B cell (primary cell): Measurements from ENCODE around the gene ACOD1. TPM values are rescaled to one million over a fixed set of nuclear protein-coding genes. Genes with fewer than 3 reads are reported as not detected.

Experiments
- ATAC-seq: fragments of 200-7000 bp; cut with Tn5 transposase; one replicate; pipeline ENCODE4 v1.10.0; 2021; ENCODE audit warnings: low read depth, mild to moderate bottlenecking, moderate number of reproducible peaks, moderate library complexity
- CTCF ChIA-PET: fragments of 350-600 bp; sonication (Branson Sonifier 250); formaldehyde crosslinking; loops from one replicate; lab custom pipeline; 2021; ENCODE audit warnings: antibody characterized with exemption, inconsistent platforms; lab: Charles Lee
- POLR2A ChIA-PET: fragments of 350-600 bp; sonication (Branson Sonifier 250); formaldehyde crosslinking; loops from one replicate; lab custom pipeline; 2021; ENCODE audit warnings: antibody characterized with exemption; lab: Charles Lee
- DNase-seq: peaks from one replicate; pipeline ENCODE4 v3.0.0; 2013
- H2AFZ ChIP-seq: 2 replicates; pipeline ENCODE4 v1.6.1; 2012; ENCODE audit warnings: mild to moderate bottlenecking, low read depth, low read length; ENCODE audit not compliant: insufficient read depth, poor library complexity, severe bottlenecking
- H3K27ac ChIP-seq, 2 donors: 1 replicate in 1 of 2; 2 replicates in 1 of 2; pipeline ENCODE4 v1.5.1; 2012 to 2013; ENCODE audit warnings: low read length in 2 of 2, mild to moderate bottlenecking in 2 of 2, moderate library complexity in 1 of 2
- H3K27me3 ChIP-seq, 4 experiments: fragments of 200-600 bp in 1 of 4; sonication (generic) in 1 of 4; replicated peaks in 1 of 4; 1 replicate in 2 of 4; 2 replicates in 2 of 4; pipeline versions ENCODE4 v1.6.1 to v1.7.0; 2013 to 2016; ENCODE audit warnings: low read length in 3 of 4, mild to moderate bottlenecking in 2 of 4, mixed read lengths in 1 of 4, moderate library complexity in 1 of 4; ENCODE audit not compliant: insufficient read depth in 4 of 4, control insufficient read depth in 3 of 4; ENCODE audit errors: control extremely low read depth in 1 of 4
- H3K36me3 ChIP-seq, 2 experiments: replicated peaks in 1 of 2; 1 replicate in 1 of 2; 2 replicates in 1 of 2; pipeline versions ENCODE4 v1.6.1 to v1.7.1; 2013; ENCODE audit warnings: low read length in 1 of 2; ENCODE audit not compliant: insufficient read depth in 2 of 2, control insufficient read depth in 1 of 2; ENCODE audit errors: control extremely low read depth in 1 of 2, extremely low read depth in 1 of 2
- H3K4me1 ChIP-seq, 2 donors: fragments of 200-600 bp in 1 of 2; sonication (generic) in 1 of 2; 1 replicate in 1 of 2; 2 replicates in 1 of 2; pipeline versions ENCODE4 v1.5.1 to v1.6.1; 2013 to 2017; ENCODE audit warnings: low read length in 2 of 2; ENCODE audit not compliant: control insufficient read depth in 2 of 2, insufficient read depth in 2 of 2
- H3K4me2 ChIP-seq: replicated peaks from 2 replicates; pipeline ENCODE3; 2012; ENCODE audit warnings: mild to moderate bottlenecking, low read depth, low read length; ENCODE audit not compliant: poor library complexity, severe bottlenecking
- H3K4me3 ChIP-seq, 5 experiments: fragments of 200-600 bp in 1 of 5; sonication (generic) in 1 of 5; 1 replicate in 3 of 5; 2 replicates in 2 of 5; pipeline versions ENCODE4 v1.5.1 to v1.7.0; 2011 to 2016; ENCODE audit warnings: low read length in 4 of 5, mild to moderate bottlenecking in 4 of 5, low read depth in 2 of 5, control low read depth in 1 of 5, moderate library complexity in 1 of 5; ENCODE audit not compliant: insufficient read depth in 1 of 5; ENCODE audit errors: control extremely low read depth in 1 of 5, extremely low read depth in 1 of 5
- H3K79me2 ChIP-seq: fragments of 200-600 bp; sonication (generic); one replicate; pipeline ENCODE4 v1.6.0; 2016; ENCODE audit warnings: low read length; ENCODE audit not compliant: control insufficient read depth, insufficient read depth
- H3K9ac ChIP-seq: fragments of 200-600 bp; sonication (generic); 2 replicates; pipeline ENCODE4 v1.6.1; 2017; ENCODE audit warnings: mild to moderate bottlenecking, low read length, moderate library complexity
- H3K9me3 ChIP-seq, 3 donors: one replicate each; pipeline versions ENCODE4 v1.6.1 to v1.7.1; 2013; ENCODE audit warnings: low read length in 2 of 3; ENCODE audit not compliant: control insufficient read depth in 2 of 3, insufficient read depth in 1 of 3; ENCODE audit errors: control extremely low read depth in 1 of 3
- H4K20me1 ChIP-seq: 2 replicates; pipeline ENCODE4 v1.6.0; 2012; ENCODE audit warnings: mild to moderate bottlenecking, low read length; ENCODE audit not compliant: insufficient read depth, control insufficient read depth, poor library complexity, severe bottlenecking
- H3K27ac Mint-ChIP-seq: one replicate; pipeline ENCODE4 v1.8.0; 2021; ENCODE audit warnings: mixed read lengths
- H3K27me3 Mint-ChIP-seq: one replicate; pipeline ENCODE4 v1.8.0; 2021; ENCODE audit warnings: mixed read lengths
- H3K4me1 Mint-ChIP-seq: one replicate; pipeline ENCODE4 v1.8.0; 2021; ENCODE audit warnings: mixed read lengths
- H3K4me3 Mint-ChIP-seq: one replicate; pipeline ENCODE4 v1.8.0; 2021; ENCODE audit warnings: mixed read lengths
- H3K9me3 Mint-ChIP-seq: one replicate; pipeline ENCODE4 v1.8.0; 2022; ENCODE audit warnings: mixed read lengths; ENCODE audit not compliant: insufficient read depth
- CTCF ChIP-seq: fragments of 200-600 bp; IDR thresholded peaks from one replicate; pipeline ENCODE4 v1.8.0; 2022; ENCODE audit warnings: antibody characterized with exemption, mild to moderate bottlenecking
- EZH2 ChIP-seq: IDR thresholded peaks from 2 replicates; pipeline ENCODE4 v1.6.1; 2012; ENCODE audit warnings: borderline replicate concordance, low read depth, mild to moderate bottlenecking, moderate library complexity, low read length; ENCODE audit not compliant: insufficient read depth, poor library complexity, severe bottlenecking
- WGBS: methylation state at CpG from one replicate; pipeline ENCODE4 v1.1.5; 2013; ENCODE audit warnings: missing lambda C conversion rate; ENCODE audit not compliant: insufficient coverage; 5-methylcytosine and 5-hydroxymethylcytosine counted together
- intact Hi-C: fragments of 100-400 bp; cut with micrococcal nuclease; formaldehyde crosslinking; loops from one replicate; pipeline ENCODE4 v1.10.0; 2022
- polyA plus RNA-seq: library from polyadenylated mRNA; depleted of rRNA; stranded (reverse); fragments of >200 nt; gene quantifications from 2 replicates; pipeline ENCODE4 v1.2.3, GENCODE V29; 2012
- total RNA-seq, 2 donors: library from RNA; stranded (reverse); fragments of 120-200 nt in 1 of 2; gene quantifications; 1 replicate in 1 of 2; 2 replicates in 1 of 2; pipeline versions ENCODE4 v1.2.3 to v1.2.4, GENCODE V29; 2013 to 2022

Gene ACOD1
- total and polyA plus RNA-seq, 2 donors (not counting 1 experiment from before 2014, with no cell fraction given): not detected

GRCh38 chr13:76976929-76977328 lies 28.6 kb downstream of the ACOD1 start:
- Histone ChIP-seq H4K20me1 (no peaks in the 10 kb centered on the region), H2AFZ (no peak overlapping the region), H3K9me3 (no peaks in the 10 kb centered on the region), H3K4me1 (peaks cover 0 to 7% of the 10 kb centered on the region in 2 donors), H3K36me3 (no peaks in the 10 kb centered on the region), H3K79me2 (no peaks in the 10 kb centered on the region), H3K4me2 (no peak overlapping the region), H3K9ac (no peak overlapping the region), H3K4me3 (no peak overlapping the region), H3K27me3 (peaks cover 0 to 25% (median 13%) of the 10 kb centered on the region in 4 experiments), H3K27ac (no peak overlapping the region)
- 79% methylated on average over 5 of the region's 5 CpGs for WGBS
- no peak overlapping the region for H3K27ac Mint-ChIP-seq
- H3K27me3 Mint-ChIP-seq: peaks cover 56% of the 10 kb centered on the region
- POLR2A ChIA-PET: no interaction called here
- peaks cover 4% of the 10 kb centered on the region for H3K4me1 Mint-ChIP-seq
- DNase-seq (no peak), ATAC-seq (no peak)
- TF ChIP-seq CTCF (no peak), EZH2 (no peak)
- CTCF ChIA-PET: interaction anchor here (1.1 kb wide), 1 partner anchor 1099 kb away, joined by 4 read pairs; no protein-coding TSS in a partner anchor
- no peak overlapping the region for H3K4me3 Mint-ChIP-seq
- H3K9me3 Mint-ChIP-seq: no peaks in the 10 kb centered on the region
- intact Hi-C loops: no loop called here

GRCh38 chr13:76980075-76980718 lies 31.9 kb downstream of the ACOD1 start:
- Histone ChIP-seq H3K9me3 (no peaks in the 10 kb centered on the region), H4K20me1 (no peaks in the 10 kb centered on the region), H3K4me1 (peaks cover 0 to 7% of the 10 kb centered on the region in 2 donors), H3K4me3 (peak overlapping the region in 3 of 5 experiments; percentile 13 to 24 (median 15)), H3K79me2 (no peaks in the 10 kb centered on the region), H3K27ac (no peak overlapping the region), H3K9ac (no peak overlapping the region), H3K36me3 (no peaks in the 10 kb centered on the region), H2AFZ (peak overlapping the region; percentile 62), H3K4me2 (peak overlapping the region; percentile 64), H3K27me3 (peaks cover 0 to 28% (median 14%) of the 10 kb centered on the region in 4 experiments)
- intact Hi-C loops: no loop called here
- Mint-ChIP-seq H3K9me3 (no peaks in the 10 kb centered on the region), H3K4me1 (peaks cover 4% of the 10 kb centered on the region), H3K27me3 (peaks cover 44% of the 10 kb centered on the region), H3K27ac (no peak overlapping the region), H3K4me3 (peak overlapping the region; percentile 64)
- ChIA-PET POLR2A (no interaction called here), CTCF (interaction anchor here (0.6 to 3.2 kb wide), 28 partner anchors 8 to 1284 kb away, joined by 3 to 23 read pairs (median 4); partner anchors contain the start of genes CLN5 and FBXL3)
- 1% methylated on average over 18 of the region's 34 CpGs for WGBS
- DNase-seq (peak; percentile 82), ATAC-seq (peak; percentile 100)
- TF ChIP-seq CTCF (peak; percentile 99), EZH2 (no peak)
